Activated CD4-positive, alpha-beta T cell treated with anti-CD3 and anti-CD28 coated beads for 36 hours (primary cell): Measurements from ENCODE around the gene ARVCF. TPM values are rescaled to one million over a fixed set of nuclear protein-coding genes. Genes with fewer than 3 reads are reported as not detected.

Experiments
- ATAC-seq: fragments of 200-7000 bp; cut with Tn5 transposase; one replicate; pipeline ENCODE4 v1.10.0; 2021; ENCODE audit warnings: mild to moderate bottlenecking, moderate library complexity
- CTCF ChIA-PET: fragments of 350-600 bp; sonication (Branson Sonifier 250); formaldehyde crosslinking; loops from one replicate; lab custom pipeline; 2021; ENCODE audit warnings: antibody characterized with exemption; lab: Charles Lee
- POLR2A ChIA-PET: fragments of 350-600 bp; sonication (Branson Sonifier 250); formaldehyde crosslinking; loops from one replicate; lab custom pipeline; 2021; ENCODE audit warnings: antibody characterized with exemption, inconsistent platforms; lab: Charles Lee
- DNase-seq: peaks from one replicate; pipeline ENCODE4 v3.0.0-alpha.2; 2020
- H3K27ac Mint-ChIP-seq: one replicate; pipeline ENCODE4 v1.8.0; 2021; ENCODE audit warnings: mixed read lengths
- H3K27me3 Mint-ChIP-seq: one replicate; pipeline ENCODE4 v1.8.0; 2021; ENCODE audit warnings: mixed read lengths
- H3K36me3 Mint-ChIP-seq: one replicate; pipeline ENCODE4 v1.8.0; 2021; ENCODE audit warnings: low read depth, mixed read lengths
- H3K4me1 Mint-ChIP-seq: one replicate; pipeline ENCODE4 v1.8.0; 2021; ENCODE audit warnings: mixed read lengths
- H3K4me3 Mint-ChIP-seq: one replicate; pipeline ENCODE4 v1.8.0; 2021; ENCODE audit warnings: mild to moderate bottlenecking, moderate library complexity, mixed read lengths
- H3K9me3 Mint-ChIP-seq: one replicate; pipeline ENCODE4 v1.8.0; 2021; ENCODE audit warnings: low read depth, mixed read lengths
- intact Hi-C, 2 experiments: fragments of 100-400 bp; cut with DNase I in 1 of 2; cut with micrococcal nuclease in 1 of 2; formaldehyde crosslinking; loops; one replicate each; pipeline versions ENCODE4 v1.14.2 to v1.15.1; 2022 to 2024; cut with DNase I, micrococcal nuclease
- total RNA-seq, 2 experiments: library from RNA; stranded (reverse); gene quantifications; one replicate each; pipeline ENCODE4 v1.2.3, GENCODE V29; 2021

The ARVCF gene
- total RNA-seq, 2 experiments from 2014 or later: 1.3 to 2.1 TPM

DNA sequence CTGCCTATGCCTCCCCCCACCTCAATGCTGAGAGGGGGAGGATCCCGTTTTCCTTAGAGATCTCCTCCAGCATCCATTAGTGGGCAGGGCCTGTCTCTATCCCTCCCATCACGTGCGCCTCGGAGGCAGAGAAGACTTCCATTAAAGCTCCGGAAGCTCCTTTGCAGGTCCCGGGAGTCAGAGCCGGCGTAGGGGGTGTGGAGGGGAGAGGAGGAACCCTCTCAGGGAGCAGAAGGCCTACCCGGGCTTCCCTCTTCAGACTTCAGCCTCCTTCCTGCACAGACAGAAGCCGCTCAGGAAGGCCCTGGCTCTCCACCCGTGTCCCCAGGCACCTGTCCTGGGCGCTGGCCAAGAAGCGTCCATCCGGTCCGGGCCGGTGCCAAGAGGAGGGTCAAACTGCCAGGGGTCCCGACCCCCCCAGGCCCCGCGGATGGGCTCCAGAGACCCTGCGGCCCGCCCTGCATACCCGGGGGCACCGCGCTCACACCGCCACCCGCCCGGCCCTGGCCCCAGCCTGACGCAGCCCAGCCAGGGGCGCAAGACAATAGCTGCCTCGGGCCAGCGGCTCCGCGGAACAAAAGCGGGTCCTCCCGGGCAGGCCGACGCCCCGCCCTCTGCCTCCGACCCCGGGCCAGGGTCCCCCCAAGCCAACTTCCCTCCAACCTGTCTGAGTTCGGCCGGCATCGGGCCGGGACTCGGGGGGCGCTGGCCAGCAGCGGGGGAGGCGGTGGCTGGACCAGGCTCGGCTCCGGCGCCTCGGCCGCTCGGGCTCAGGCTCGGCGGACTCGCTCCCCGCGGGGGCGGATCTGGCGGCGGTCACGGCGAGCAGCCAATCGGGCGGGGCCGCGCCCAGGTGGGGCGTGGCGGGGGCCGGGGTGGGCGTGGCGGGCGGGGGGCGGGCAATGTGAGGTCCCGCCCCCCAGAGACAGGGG, 29.9 kb downstream of the ARVCF start:
- CTCF ChIA-PET: interaction anchor here (0.6 to 1.8 kb wide), 4 partner anchors 17 to 356 kb away, joined by 3 to 4 read pairs (median 3); no protein-coding TSS in a partner anchor
- H3K27ac Mint-ChIP-seq: no peak overlapping the region
- intact Hi-C loops: loop anchor here in 1 of 2 experiments (1.0 to 10.0 kb wide), 5 partner anchors 30 to 468 kb away; partner anchors contain the start of genes ARVCF, TANGO2 and ZDHHC8
- no peak overlapping the region for H3K4me3 Mint-ChIP-seq
- H3K36me3 Mint-ChIP-seq: no peaks in the 10 kb centered on the region
- DNase-seq (peak; percentile 84), ATAC-seq (peak; percentile 88)
- no peaks in the 10 kb centered on the region for H3K9me3 Mint-ChIP-seq
- no peaks in the 10 kb centered on the region for H3K27me3 Mint-ChIP-seq
- POLR2A ChIA-PET: no interaction called here
- no peaks in the 10 kb centered on the region for H3K4me1 Mint-ChIP-seq

DNA sequence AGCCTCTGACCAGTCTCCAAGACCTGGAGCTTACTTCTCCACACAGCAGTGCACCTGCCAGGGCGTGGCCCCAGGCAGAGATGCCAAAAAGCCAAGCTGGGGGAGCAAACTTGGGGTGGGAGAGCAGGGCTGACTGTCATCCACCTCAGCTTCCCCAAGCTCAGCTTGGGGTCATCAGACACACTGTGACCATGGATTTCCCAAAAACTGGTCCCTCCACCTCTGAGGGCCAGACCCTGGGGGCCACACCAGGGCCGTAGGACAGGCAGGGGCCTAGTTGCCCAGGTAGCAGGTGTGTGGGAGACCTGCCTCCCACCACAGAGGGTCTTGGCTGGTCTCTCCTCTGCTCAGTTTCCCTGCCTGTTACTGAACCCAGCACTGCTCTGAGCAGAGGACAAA, 30.6 kb downstream of the ARVCF start:
- no peaks in the 10 kb centered on the region for H3K27me3 Mint-ChIP-seq
- ATAC-seq (no peak), DNase-seq (no peak)
- H3K9me3 Mint-ChIP-seq: no peaks in the 10 kb centered on the region
- ChIA-PET POLR2A (no interaction called here), CTCF (interaction anchor here (0.6 to 1.8 kb wide), 4 partner anchors 16 to 355 kb away, joined by 3 to 4 read pairs (median 3); no protein-coding TSS in a partner anchor)
- H3K4me3 Mint-ChIP-seq: no peak overlapping the region
- H3K4me1 Mint-ChIP-seq: no peaks in the 10 kb centered on the region
- no peak overlapping the region for H3K27ac Mint-ChIP-seq
- intact Hi-C loops: loop anchor here in 1 of 2 experiments (10.0 kb wide), 1 partner anchor 469 kb away; no protein-coding TSS in a partner anchor
- no peaks in the 10 kb centered on the region for H3K36me3 Mint-ChIP-seq

DNA sequence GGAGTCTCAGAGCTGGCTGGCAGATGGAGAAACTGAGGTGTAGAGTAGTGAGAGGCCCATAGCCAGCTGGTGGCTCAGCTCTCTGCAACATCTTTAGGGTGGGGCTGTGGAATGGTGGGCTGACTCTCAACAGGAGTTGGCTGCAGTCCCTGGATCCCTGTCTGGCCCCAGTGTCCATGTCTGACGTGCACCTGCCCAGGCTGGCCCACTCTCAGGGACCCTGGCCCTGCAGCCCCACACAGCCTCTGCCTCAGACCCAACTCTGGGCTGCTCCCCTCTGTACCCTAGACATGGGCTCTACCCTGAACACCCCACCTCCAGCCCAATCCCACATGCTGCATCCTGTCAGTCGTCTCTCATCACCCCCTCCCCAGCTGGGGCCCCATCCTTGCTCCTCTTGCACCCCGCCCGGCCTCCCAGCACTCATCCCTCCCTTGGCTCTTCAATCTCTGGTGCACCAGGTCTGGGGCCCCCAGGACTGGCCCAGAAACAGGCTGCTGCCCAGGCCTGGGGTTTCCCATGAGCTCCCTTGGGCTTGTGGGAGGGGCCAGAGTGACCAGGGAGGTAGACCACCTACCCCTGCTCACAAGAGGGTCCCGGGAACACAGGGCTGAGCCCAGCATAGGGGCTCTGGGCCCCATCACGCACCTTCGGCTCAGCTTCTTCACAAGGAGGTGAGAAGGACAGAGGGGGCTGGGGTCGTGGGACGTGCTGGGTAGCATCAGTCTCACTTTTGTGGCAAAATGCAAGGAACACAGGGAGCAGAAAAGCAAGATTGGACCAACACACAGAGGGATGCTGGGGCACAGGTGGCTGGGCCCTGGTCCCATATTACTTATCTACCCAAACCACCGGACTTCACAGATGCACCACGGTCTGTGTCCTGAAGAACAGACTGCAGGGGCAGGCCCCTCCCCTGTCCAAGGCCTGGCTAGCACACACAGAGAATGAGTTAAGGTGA, 31.5 kb downstream of the ARVCF start:
- Mint-ChIP-seq H3K27ac (no peak overlapping the region), H3K9me3 (no peaks in the 10 kb centered on the region), H3K36me3 (peaks cover 1% of the 10 kb centered on the region), H3K4me3 (no peak overlapping the region), H3K27me3 (no peaks in the 10 kb centered on the region), H3K4me1 (no peaks in the 10 kb centered on the region)
- intact Hi-C loops: loop anchor here in 1 of 2 experiments (10.0 kb wide), 1 partner anchor 470 kb away; no protein-coding TSS in a partner anchor
- ChIA-PET POLR2A (no interaction called here), CTCF (interaction anchor here (0.7 to 1.8 kb wide), 2 partner anchors 14 to 15 kb away, joined by 3 to 4 read pairs; no protein-coding TSS in a partner anchor)
- DNase-seq (no peak), ATAC-seq (no peak)

DNA sequence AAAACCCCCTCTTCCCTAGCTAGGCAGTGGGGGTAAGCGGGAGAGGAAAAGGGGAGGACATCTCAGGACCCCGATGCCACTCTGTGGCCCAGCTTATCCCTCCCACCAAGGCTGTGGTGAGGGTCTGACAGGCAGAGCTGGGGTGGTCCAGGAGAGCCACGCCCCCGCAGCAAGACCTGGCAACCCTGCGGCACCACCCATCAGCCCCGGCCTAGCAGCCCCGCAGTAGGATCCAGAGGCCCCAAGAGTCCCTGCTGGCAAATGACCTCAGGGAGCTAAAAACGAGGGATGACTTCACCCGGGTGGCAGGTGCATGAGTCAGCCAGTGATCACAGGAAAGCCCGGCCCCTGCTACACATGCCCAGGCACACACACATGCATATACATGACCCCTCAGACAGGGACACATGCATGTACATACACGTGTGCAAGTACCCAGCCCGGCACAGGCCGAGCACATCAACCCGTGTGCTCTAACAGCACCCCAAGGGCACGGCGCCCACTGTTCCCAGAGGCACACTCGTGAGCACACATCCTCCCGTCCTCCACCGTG, 32.3 kb downstream of the ARVCF start:
- ChIA-PET POLR2A (no interaction called here), CTCF (interaction anchor here (0.7 kb wide), 2 partner anchors 13 to 32 kb away, joined by 3 read pairs; no protein-coding TSS in a partner anchor)
- Mint-ChIP-seq H3K36me3 (peaks cover 1% of the 10 kb centered on the region), H3K27ac (no peak overlapping the region), H3K4me3 (no peak overlapping the region), H3K27me3 (no peaks in the 10 kb centered on the region), H3K4me1 (no peaks in the 10 kb centered on the region), H3K9me3 (no peaks in the 10 kb centered on the region)
- intact Hi-C loops: loop anchor here in 1 of 2 experiments (10.0 kb wide), 1 partner anchor 471 kb away; no protein-coding TSS in a partner anchor
- ATAC-seq: peak; percentile 47
- DNase-seq: peak; percentile 50

DNA sequence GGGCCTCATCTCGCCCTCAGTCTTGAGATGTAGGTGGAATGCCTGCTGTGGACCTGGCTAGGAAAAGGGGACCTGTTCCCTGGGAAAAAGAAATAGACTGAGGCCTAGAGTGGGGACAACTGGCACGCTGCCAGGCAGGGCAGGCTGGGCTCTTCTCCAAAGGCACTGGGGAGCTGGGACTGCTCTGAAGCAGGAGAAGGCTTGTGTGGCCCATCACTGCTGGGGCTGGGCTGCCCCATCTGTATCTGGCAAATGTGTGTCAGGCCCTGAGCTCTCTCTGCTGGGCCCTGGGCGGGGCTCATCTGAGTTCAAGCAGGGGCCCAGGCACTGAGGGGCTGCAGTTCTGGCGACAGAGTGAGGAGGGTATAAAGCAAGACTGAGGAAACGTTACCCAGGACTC, 32.9 kb downstream of the ARVCF start:
- DNase-seq: no peak
- ChIA-PET CTCF (interaction anchor here (0.7 kb wide), 1 partner anchor 31 kb away, joined by 3 read pairs; no protein-coding TSS in a partner anchor), POLR2A (no interaction called here)
- H3K9me3 Mint-ChIP-seq: no peaks in the 10 kb centered on the region
- H3K4me1 Mint-ChIP-seq: no peaks in the 10 kb centered on the region
- peaks cover 1% of the 10 kb centered on the region for H3K36me3 Mint-ChIP-seq
- no peak for ATAC-seq
- no peaks in the 10 kb centered on the region for H3K27me3 Mint-ChIP-seq
- intact Hi-C loops: loop anchor here in 1 of 2 experiments (10.0 kb wide), 1 partner anchor 471 kb away; no protein-coding TSS in a partner anchor
- no peak overlapping the region for H3K4me3 Mint-ChIP-seq
- no peak overlapping the region for H3K27ac Mint-ChIP-seq

DNA sequence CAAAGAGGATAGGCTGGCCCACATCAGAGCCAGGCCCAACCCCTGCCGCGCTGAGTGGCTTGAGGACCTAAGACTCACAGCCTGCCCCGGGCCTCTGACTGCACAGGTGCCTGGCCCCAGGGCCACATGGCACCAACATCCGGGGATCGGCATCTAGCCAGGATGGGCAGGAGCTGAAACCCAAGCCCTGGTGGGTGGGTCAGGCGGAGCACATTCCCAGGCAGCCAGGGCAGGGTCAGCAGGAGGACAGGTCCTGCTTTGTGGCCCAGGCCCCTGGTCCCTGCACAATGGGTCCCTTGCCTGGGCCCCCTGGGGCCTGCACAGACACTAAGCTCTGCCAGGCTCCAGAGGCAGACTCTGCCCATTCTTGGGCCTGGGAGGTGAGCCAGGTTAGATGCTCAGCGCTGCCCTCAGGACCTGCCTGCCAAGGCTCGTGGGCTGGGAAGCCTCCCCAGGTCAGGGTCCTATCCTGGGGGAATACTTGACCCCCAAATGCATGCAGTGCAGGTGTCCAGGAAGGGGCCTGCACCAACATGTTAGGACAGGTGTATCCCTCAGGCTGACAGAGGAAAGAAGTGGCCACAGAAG, 33.5 kb downstream of the ARVCF start:
- Mint-ChIP-seq H3K4me1 (no peaks in the 10 kb centered on the region), H3K27ac (no peak overlapping the region), H3K9me3 (no peaks in the 10 kb centered on the region), H3K36me3 (peaks cover 1% of the 10 kb centered on the region), H3K27me3 (no peaks in the 10 kb centered on the region), H3K4me3 (no peak overlapping the region)
- CTCF ChIA-PET: interaction anchor here (0.6 kb wide), 1 partner anchor 39 kb away, joined by 3 read pairs; no protein-coding TSS in a partner anchor
- intact Hi-C loops: loop anchor here in 1 of 2 experiments (10.0 kb wide), 1 partner anchor 472 kb away; no protein-coding TSS in a partner anchor
- POLR2A ChIA-PET: no interaction called here
- no peak for DNase-seq
- ATAC-seq: no peak

DNA sequence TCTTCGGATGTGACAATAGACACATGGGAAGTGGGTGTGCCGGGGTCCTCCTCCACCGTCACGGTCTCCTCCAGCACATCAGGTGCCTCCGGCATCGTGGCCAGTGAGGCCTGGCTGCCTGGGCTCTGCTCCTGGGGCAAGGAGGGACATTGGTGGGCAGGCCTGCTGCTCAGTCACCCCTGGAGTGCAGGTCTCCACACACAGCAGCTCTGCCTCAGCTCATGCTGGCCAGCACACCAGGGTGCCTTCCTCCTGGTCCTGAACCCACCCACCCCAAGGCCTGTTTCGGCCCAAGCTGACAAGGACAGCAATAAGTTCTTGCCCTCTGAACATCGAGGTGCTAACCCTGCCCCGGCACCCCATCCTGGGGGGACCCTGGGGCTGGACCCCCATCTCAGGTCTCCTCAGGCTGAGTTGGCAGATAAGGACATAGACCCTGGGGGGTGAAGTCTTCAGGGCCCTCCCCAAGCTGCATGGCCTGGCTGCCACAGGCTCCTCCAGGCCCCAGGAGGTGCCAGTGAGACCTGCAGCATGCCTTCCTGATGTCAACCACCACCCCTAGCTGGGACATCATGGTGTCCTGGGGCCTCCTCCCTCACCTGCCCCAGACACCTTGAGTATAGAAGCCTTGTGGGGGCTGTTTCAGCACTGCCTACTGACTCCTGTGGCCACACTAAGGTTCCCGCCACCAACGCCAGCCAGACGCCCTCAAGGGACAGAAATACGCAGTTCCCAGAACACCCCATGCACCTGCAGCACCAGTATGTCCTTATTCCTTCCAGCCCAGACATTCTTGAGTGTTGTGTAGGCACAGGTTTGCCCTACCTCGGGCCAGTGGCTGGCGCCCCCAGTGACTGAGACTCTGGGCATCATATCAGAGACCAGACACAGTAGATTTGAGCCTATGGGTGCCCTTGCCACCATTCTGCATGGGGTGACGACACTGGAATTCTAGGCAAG, 34.4 kb downstream of the ARVCF start:
- no peak overlapping the region for H3K4me3 Mint-ChIP-seq
- ATAC-seq (no peak), DNase-seq (no peak)
- H3K4me1 Mint-ChIP-seq: no peaks in the 10 kb centered on the region
- H3K27me3 Mint-ChIP-seq: no peaks in the 10 kb centered on the region
- intact Hi-C loops: loop anchor here in 1 of 2 experiments (10.0 kb wide), 1 partner anchor 473 kb away; no protein-coding TSS in a partner anchor
- H3K36me3 Mint-ChIP-seq: peaks cover 1% of the 10 kb centered on the region
- POLR2A ChIA-PET: no interaction called here
- no peak overlapping the region for H3K27ac Mint-ChIP-seq
- no peaks in the 10 kb centered on the region for H3K9me3 Mint-ChIP-seq
- CTCF ChIA-PET: interaction anchor here (0.6 kb wide), 1 partner anchor 39 kb away, joined by 3 read pairs; no protein-coding TSS in a partner anchor

DNA sequence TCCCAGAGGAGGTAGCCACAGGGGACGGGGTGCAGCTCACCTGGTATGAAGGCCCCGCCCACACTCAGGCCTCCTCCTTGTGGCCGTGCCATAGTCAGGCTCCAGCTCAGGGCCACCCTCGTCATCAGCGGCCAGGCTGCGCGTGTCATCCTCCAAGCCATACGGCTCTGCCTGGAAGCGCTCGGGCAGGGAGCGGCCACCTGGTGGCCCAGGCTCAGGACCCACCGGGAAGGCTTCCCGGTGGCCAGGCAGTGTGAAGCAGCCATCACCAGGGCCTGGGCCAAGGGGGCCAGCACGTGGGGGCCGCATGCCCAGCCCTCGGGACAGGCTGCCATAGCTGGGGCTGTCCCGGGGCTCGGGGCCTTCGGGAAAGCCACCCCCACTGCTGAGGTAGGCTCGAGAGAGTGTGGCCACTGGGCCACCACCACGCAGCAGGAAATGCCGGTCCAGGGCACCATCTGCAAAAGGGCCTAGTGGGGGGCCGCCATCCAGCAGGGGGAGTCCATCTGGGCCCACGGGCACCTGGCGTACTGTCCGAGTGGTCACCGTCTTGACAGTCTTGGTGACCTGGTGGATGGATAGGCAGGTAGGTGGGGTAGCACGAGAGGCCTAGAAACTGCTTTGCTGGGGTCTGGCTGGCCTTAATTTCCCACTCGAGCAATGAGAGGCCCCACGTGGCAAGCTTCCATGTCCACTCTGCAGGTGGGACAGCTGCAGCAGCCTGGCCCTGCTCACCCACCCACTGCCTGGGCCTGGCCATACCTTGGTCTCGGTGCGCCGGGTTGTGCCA, 35.3 kb downstream of the ARVCF start:
- H3K4me1 Mint-ChIP-seq: no peaks in the 10 kb centered on the region
- ChIA-PET CTCF (no interaction called here), POLR2A (no interaction called here)
- H3K27ac Mint-ChIP-seq: no peak overlapping the region
- intact Hi-C loops: loop anchor here in 1 of 2 experiments (10.0 kb wide), 1 partner anchor 473 kb away; no protein-coding TSS in a partner anchor
- H3K36me3 Mint-ChIP-seq: peaks cover 1% of the 10 kb centered on the region
- H3K9me3 Mint-ChIP-seq: no peaks in the 10 kb centered on the region
- DNase-seq (no peak), ATAC-seq (no peak)
- no peaks in the 10 kb centered on the region for H3K27me3 Mint-ChIP-seq
- no peak overlapping the region for H3K4me3 Mint-ChIP-seq

DNA sequence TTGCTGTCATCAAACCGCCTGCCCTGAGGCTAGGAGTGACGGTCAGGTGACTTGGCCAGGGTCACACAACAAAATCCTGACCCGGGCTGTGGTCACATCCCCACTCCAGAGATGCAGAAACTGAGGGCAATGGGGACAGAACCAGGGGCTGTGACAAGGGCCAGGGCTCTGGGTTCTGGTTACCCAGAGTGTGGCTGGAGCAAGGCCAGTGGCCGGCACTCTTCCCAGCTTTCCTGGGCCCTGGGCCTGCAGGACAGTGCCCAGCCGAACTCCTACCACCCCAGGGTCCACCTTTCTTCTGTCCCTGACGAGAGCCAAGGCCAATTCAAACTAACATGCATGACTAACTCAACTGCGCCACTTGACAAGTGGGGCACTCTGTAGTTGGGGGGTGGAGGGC, 35.9 kb downstream of the ARVCF start:
- Mint-ChIP-seq H3K27me3 (no peaks in the 10 kb centered on the region), H3K4me1 (no peaks in the 10 kb centered on the region), H3K4me3 (no peak overlapping the region), H3K36me3 (peaks cover 1% of the 10 kb centered on the region), H3K27ac (no peak overlapping the region), H3K9me3 (no peaks in the 10 kb centered on the region)
- ATAC-seq (no peak), DNase-seq (no peak)
- CTCF ChIA-PET: no interaction called here
- intact Hi-C loops: loop anchor here in 1 of 2 experiments (10.0 kb wide), 1 partner anchor 474 kb away; no protein-coding TSS in a partner anchor
- POLR2A ChIA-PET: no interaction called here
